Rectal smooth muscle tissue (tissue), 1 donor: ENCODE data around the gene BICRAL.
"Not testable (repeated sequence)": the region's sequence is repeated elsewhere in the genome, so short reads cannot be mapped to it uniquely, and the experiment has no call there.

ENCODE experiments used
- H3K27ac ChIP-seq: one replicate; pipeline ENCODE4 v1.7.0; 2013; ENCODE audit warnings: low read depth, low read length, inconsistent platforms
- H3K27me3 ChIP-seq: one replicate; pipeline ENCODE4 v1.7.0; 2013; ENCODE audit warnings: low read length; ENCODE audit not compliant: control insufficient read depth, insufficient read depth
- H3K36me3 ChIP-seq: one replicate; pipeline ENCODE4 v1.7.0; 2013; ENCODE audit warnings: low read length; ENCODE audit not compliant: control insufficient read depth, insufficient read depth
- H3K4me1 ChIP-seq: one replicate; pipeline ENCODE4 v1.7.0; 2013; ENCODE audit warnings: low read length; ENCODE audit not compliant: control insufficient read depth, insufficient read depth
- H3K4me3 ChIP-seq: one replicate; pipeline ENCODE4 v1.7.0; 2013; ENCODE audit warnings: low read length
- H3K9ac ChIP-seq: one replicate; pipeline ENCODE4 v1.7.0; 2013; ENCODE audit warnings: low read length

Gene BICRAL

DNA sequence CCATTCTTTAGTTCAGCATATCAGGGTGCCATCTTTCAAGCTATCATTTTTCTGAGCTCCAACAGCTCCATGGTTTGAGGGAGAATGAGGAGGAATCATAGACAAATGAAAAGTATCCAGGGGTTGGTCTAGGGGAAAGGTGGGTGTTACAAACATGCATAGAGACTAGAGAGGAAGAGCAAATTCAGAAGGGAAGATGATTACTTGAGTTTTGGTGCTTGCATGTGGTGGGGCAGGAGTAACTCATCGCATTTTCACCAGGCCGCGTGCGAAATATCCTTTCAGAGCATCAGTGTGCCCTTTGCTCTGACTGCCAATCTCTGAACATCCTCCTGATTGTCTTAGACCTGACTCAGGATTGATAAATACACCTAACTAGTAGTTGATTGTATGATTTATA lies 7.7 kb upstream of the BICRAL start:
- no peaks in the 10 kb centered on the region for H3K36me3 ChIP-seq
- H3K4me3 ChIP-seq: no peak overlapping the region
- peaks cover 2% of the 10 kb centered on the region for H3K4me1 ChIP-seq
- H3K9ac ChIP-seq: no peak overlapping the region
- no peaks in the 10 kb centered on the region for H3K27me3 ChIP-seq
- no peak overlapping the region for H3K27ac ChIP-seq

DNA sequence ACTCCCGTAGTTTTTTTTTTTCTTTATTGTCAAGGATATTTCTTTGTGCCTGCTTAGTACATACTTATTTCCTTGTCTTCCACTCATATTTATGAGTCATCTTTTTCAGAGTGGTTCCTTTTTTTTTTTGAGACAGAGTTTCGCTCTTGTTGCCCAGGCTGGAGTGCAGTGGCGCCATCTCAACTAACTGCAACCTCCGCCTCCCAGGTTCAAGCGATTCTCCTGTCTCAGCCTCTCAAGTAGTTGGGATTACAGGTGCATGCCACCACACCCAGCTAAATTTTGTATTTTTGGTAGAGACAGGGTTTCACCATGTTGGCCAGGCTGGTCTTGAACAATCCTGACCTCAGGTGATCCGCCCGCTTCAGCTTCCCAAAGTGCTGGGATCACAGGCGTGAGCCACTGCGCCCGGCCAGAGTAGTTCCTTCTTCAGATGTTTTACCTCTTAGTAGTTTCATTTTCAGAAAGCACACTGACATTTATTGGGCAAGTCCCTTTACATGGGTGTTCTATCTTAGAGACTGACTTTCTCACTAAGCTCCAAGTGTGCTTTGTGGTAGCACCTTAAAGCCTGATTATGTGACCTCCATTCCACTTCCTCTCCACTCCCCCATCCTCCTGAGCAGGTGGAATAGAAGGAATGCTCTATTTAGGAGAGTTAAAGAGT lies 6.9 kb upstream of the BICRAL start:
- H3K9ac ChIP-seq, H3K4me1 ChIP-seq: not testable (repeated sequence)
- peak overlapping the region; percentile 19 for H3K4me3 ChIP-seq

DNA sequence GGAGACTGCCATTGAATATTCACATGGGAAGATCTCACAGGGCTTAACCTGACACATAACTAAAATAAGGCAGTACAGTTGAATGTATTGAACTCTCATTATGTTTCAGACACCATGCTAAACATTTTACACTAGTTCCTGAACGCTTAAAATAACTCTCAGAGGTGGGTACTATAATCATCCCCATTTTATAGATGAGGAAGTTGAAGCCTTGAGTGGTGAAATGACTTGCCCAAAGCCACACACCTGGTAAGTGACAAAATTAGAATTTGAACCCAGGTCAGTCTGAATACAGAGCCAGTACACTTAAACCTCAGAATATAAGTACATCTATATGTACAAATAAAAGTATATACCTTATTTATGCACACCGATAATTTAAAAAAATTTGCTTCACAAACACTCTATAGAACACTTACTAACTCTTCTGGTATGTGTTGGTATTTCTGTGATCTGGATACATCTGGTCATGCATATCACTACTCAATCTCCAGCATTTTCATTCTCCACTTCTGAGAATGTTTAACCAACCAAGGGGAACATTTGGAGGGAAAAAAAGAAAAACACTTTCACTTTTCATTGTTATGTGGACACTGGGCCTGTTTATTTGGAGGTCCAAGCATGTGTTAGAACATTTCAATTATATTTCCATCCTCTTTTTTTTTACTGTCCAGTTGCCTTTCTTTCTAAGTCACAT lies 4.6 kb upstream of the BICRAL start:
- H3K9ac ChIP-seq: no peak overlapping the region
- no peaks in the 10 kb centered on the region for H3K36me3 ChIP-seq
- no peak overlapping the region for H3K27ac ChIP-seq
- peaks cover 2% of the 10 kb centered on the region for H3K4me1 ChIP-seq
- no peak overlapping the region for H3K4me3 ChIP-seq
- no peaks in the 10 kb centered on the region for H3K27me3 ChIP-seq

More for the DNA sequence above, 6.9 kb upstream of the BICRAL start:
- not testable (repeated sequence) for H3K36me3 ChIP-seq, H3K27ac ChIP-seq, H3K27me3 ChIP-seq

DNA sequence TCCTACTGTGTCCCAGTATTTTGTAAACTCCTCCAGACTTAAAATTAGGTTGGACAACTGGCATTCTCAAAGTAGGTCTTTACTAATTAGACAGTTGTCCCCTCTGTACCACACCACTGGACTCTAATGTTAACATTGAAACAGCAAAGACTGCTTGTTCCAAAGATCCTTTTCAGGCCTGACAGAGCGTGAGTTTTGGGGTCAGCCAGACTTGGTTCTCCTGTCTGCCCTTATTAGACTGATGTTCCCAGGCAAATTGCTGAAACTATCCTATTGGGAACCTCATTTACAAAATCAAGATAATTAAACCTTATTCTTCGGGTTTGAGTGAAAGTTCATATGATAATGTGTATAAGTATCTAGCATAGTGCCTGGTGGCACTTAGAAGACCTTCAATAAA lies 3.7 kb upstream of the BICRAL start:
- H3K4me1 ChIP-seq: peaks cover 2% of the 10 kb centered on the region
- H3K36me3 ChIP-seq: no peaks in the 10 kb centered on the region
- no peaks in the 10 kb centered on the region for H3K27me3 ChIP-seq
- H3K9ac ChIP-seq: no peak overlapping the region
- H3K4me3 ChIP-seq: no peak overlapping the region
- H3K27ac ChIP-seq: no peak overlapping the region

DNA sequence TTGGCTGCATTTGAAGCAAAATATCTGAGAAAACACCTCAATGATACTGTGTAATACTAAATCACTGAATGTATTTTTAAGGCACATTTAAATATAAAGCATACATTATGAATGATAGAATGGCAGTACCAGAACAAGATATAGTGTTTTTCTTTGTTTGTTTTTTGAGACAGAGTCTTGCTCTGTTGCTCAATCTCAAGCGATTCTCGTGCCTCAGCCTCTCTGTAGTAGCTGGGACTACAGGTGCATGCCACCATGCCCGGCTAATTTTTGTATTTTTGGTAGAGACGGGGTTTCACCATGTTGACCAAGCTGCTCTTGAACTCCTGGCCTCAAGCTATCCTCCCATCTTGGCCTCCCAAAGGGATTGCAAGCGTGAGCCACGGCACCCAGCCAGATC lies 2.3 kb upstream of the BICRAL start:
- Histone ChIP-seq H3K9ac (no peak overlapping the region), H3K4me3 (no peak overlapping the region), H3K27me3 (no peaks in the 10 kb centered on the region), H3K27ac (no peak overlapping the region), H3K36me3 (no peaks in the 10 kb centered on the region), H3K4me1 (peaks cover 2% of the 10 kb centered on the region)

DNA sequence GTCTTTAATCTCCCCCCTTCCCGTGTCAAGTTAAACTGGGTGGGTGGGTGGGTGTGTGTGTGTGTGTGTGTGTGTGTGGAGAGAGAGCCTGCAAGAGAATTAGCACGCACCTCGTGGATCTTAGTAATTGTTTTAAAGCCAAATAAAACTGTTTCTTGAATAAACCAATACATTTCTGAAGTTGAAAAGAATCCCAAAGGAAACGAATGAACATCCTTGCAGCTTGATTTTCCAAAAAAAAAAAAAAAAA lies 381 bp upstream of the BICRAL start:
- Histone ChIP-seq H3K27ac (peak overlapping the region; percentile 100), H3K4me3 (peak overlapping the region; percentile 29), H3K4me1 (peaks cover 8% of the 10 kb centered on the region), H3K9ac (no peak overlapping the region), H3K36me3 (no peaks in the 10 kb centered on the region), H3K27me3 (no peaks in the 10 kb centered on the region)

DNA sequence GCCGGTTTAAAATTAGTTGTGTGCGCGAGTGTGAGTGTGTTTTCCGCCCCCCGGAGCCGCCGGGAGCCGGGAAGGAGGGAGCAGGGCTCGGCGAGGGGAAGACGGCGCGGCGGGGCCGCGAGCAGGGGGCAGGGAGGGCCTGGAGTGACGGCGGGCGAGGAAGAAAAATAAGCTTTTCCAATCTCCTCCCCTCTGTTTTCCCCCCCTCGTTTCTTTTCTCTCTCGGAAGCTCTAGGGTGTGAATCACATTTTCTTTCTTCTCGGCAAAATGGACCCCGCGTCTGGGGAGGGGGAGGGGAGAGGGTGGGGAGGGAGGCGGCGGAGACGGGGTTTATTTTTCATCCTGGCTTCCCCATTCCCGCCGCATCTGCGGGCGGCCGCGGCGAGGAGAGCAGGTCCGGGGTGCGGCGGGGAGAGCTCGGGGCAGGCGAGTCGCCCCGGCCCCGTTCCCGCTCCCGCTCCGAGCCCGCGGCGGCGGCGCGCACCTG lies 881 bp downstream of the BICRAL start:
- H3K27ac ChIP-seq: peak overlapping the region; percentile 100
- H3K4me3 ChIP-seq: peak overlapping the region; percentile 89
- H3K4me1 ChIP-seq: peaks cover 14% of the 10 kb centered on the region
- peak overlapping the region; percentile 97 for H3K9ac ChIP-seq
- no peaks in the 10 kb centered on the region for H3K36me3 ChIP-seq
- H3K27me3 ChIP-seq: no peaks in the 10 kb centered on the region

DNA sequence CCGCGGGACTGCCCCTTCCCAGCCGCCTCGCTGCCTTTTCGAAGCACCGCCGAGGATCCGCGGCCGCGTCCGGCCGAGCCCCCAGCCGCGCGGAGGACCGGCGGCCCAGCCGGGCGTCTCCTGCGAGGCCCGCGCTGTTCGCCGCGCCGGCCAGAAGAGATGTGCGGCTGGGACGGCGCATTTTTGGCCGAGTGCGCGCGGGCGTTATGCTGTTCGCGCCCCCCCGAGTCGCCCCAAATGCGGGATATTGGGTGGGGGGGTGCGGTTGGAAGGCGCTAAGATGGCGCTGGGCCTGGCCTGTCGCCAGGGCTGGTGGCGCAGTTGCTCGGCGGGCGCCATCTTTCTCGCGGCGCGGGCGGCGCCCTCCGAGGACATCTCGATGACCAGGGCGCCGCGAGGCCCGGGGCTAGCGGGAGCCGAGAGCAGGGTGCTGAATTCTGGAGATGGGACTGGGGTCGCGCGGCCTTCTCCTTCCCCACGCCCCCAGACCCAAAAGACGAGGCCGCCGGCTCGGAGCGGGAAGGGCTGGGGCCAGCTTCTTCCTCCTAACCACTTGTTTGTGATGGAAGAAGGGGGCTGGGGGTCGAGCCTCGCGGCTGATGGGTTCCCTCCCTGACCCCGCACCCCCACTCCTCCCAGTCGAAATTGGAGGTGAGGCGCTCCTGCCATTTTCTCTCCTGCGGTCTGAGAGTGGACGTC lies 1.5 kb downstream of the BICRAL start:
- peak overlapping the region; percentile 100 for H3K27ac ChIP-seq
- peak overlapping the region; percentile 99 for H3K9ac ChIP-seq
- peak overlapping the region; percentile 89 for H3K4me3 ChIP-seq
- no peaks in the 10 kb centered on the region for H3K36me3 ChIP-seq
- peaks cover 15% of the 10 kb centered on the region for H3K4me1 ChIP-seq
- no peaks in the 10 kb centered on the region for H3K27me3 ChIP-seq

DNA sequence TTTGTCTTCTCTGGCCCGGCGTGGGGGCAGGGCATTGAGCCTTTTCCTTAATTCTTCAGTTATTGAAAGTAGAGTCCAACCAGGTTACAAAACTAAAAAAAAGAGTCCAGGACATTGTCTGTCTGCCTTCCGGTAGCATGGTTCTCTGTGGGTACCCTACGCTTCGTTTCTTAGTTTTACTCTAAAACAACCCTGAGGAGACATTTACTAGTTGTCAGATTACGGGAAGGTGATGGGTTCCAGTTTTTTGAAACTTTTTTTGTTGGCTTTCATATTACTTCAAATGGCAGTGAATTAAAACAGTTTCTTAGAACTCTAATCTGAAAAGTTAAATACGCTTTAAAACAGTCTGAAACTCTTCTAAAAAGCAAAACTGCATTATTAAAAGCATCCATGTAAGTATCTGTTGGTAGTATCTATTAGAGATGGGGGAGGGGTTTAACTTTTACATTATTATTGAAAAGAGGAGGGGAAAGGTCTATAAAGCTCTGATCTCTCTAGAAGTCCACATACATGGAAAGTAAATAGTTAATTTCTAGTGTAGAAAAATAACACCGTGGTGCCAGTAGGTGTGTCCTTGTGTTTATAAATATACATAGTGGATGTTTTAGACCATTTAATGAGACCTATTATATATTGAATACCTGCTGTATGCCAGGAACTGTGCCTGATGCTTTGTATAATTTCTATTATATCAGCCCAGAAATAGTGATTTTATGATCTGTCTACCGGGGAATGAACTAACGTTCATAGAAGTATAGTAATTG lies 2.2 kb downstream of the BICRAL start:
- peak overlapping the region; percentile 89 for H3K4me3 ChIP-seq
- H3K4me1 ChIP-seq: peaks cover 18% of the 10 kb centered on the region
- no peaks in the 10 kb centered on the region for H3K27me3 ChIP-seq
- H3K27ac ChIP-seq: peak overlapping the region; percentile 100
- H3K36me3 ChIP-seq: no peaks in the 10 kb centered on the region
- peak overlapping the region; percentile 99 for H3K9ac ChIP-seq

DNA sequence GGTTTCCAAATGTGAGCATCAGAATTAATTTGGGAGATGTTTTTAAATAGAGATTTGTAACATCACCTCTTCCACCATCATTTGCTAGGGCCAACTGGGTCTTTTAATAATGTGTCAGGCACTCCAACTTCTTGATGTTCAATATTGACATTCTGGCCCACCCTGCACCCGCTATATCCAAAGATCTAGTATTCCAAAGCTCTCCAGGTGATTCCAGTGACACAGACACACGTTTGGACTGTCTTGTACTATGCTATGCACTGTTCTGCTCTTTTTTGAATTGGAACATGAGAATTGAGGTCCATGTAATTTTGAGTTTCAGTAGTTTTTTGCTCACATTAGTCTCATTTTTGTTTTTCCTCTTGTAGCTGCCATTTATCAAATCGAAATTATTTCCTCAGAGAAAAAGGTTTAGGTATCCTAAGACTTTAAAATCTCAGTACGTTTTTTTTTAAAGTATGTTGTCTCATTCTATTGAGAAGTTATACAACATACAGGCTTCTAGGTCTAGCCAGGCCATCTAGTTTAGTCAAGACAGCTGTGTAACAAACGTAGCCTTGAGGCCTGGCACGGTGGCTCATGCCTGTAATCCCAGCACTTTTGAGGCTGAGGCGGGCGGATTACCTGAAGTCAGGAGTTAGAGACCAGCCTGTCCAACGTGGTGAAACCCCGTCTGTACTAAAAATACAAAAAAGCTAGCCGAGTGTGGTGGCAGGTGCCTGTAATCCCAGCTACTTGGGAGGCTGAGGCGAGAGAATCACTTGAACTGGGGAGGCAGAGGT lies 3.1 kb downstream of the BICRAL start:
- Histone ChIP-seq H3K4me3 (peak overlapping the region; percentile 89), H3K27me3 (no peaks in the 10 kb centered on the region), H3K36me3 (no peaks in the 10 kb centered on the region), H3K4me1 (peaks cover 20% of the 10 kb centered on the region), H3K9ac (peak overlapping the region; percentile 62), H3K27ac (peak overlapping the region; percentile 100)

DNA sequence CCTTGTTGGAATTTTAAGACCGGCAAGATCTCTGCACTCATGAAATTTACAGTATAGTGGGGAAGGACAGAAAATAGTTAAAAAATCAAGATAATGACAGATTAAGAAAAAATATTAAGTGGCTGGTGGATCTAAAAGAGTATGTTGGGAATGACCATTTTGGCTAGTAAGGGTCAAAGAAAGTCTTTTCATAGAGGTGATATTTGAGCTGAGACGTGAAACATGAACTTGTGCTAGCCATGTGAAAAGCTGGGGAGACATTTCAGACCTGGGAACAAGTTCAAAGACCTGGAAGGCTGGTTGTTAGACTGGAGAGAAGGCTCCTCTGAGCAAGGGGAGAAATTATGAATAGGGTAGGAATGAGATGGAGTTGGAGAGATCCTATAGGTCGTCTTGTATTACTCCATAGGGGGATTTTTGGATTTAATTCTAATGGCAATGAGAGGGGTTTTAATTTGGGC lies 4.7 kb downstream of the BICRAL start:
- no peak overlapping the region for H3K27ac ChIP-seq
- H3K27me3 ChIP-seq: no peaks in the 10 kb centered on the region
- peaks cover 21% of the 10 kb centered on the region for H3K4me1 ChIP-seq
- no peaks in the 10 kb centered on the region for H3K36me3 ChIP-seq
- H3K4me3 ChIP-seq: no peak overlapping the region
- no peak overlapping the region for H3K9ac ChIP-seq
